Nephron (organoid): ENCODE data around the gene PTPN2.

Source experiments
- H3K27ac Mint-ChIP-seq, 3 experiments: 2 replicates each; pipeline ENCODE4 v1.8.0; 2020; ENCODE audit warnings: mixed read lengths in 3 of 3, mild to moderate bottlenecking in 2 of 3, moderate library complexity in 1 of 3
- H3K27me3 Mint-ChIP-seq: 2 replicates; pipeline ENCODE4 v1.8.0; 2021; ENCODE audit warnings: low read depth, mild to moderate bottlenecking, moderate library complexity, mixed read lengths
- H3K36me3 Mint-ChIP-seq: 2 replicates; pipeline ENCODE4 v1.8.0; 2020; ENCODE audit warnings: low read depth, mixed read lengths
- H3K4me1 Mint-ChIP-seq: 2 replicates; pipeline ENCODE4 v1.8.0; 2020; ENCODE audit warnings: mixed read lengths
- H3K4me3 Mint-ChIP-seq, 3 experiments: 2 replicates each; pipeline ENCODE4 v1.8.0; 2020; ENCODE audit warnings: mild to moderate bottlenecking in 3 of 3, mixed read lengths in 3 of 3, moderate library complexity in 2 of 3
- H3K9me3 Mint-ChIP-seq: 2 replicates; pipeline ENCODE4 v1.8.0; 2020; ENCODE audit warnings: mixed read lengths
- CTCF ChIP-seq, 3 experiments: fragments of 200-600 bp; sonication (generic); IDR thresholded peaks; one replicate each; pipeline ENCODE4 v1.5.0; 2021; ENCODE audit warnings: antibody characterized with exemption in 3 of 3; ENCODE audit not compliant: unreplicated experiment in 3 of 3

The PTPN2 gene

GRCh38 chr18:12819322-12819721 is 64.7 kb downstream of the PTPN2 start:
- no peak for TF ChIP-seq CTCF (IDR thresholded peaks at IDR 0.05; ENCODE audit: unreplicated experiment in 3 of 3)
- Mint-ChIP-seq H3K9me3 (no peaks in the 10 kb centered on the region), H3K4me1 (peaks cover 23% of the 10 kb centered on the region), H3K36me3 (peaks cover 46% of the 10 kb centered on the region), H3K4me3 (no peak overlapping the region), H3K27me3 (no peaks in the 10 kb centered on the region), H3K27ac (peak overlapping the region; percentile 59 to 89 (median 76))

DNA sequence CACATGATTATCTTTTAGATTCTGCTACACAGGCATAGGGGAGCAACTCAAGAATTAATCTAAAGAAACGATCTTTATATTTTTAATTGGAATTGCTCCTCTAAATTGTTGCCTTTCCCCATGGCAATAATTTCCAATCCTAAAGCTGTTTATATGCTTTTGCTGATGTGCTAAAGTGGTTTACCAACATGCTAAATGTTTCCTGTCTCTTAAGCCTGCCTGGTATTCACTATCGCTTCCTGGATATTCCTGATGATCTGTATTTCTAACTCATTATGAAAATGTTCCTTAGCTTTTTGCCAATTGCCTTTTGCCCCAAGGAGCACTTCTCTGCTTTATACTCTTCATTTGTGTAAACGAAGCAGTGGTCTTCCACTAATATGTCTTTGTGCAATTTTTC is 65.8 kb downstream of the PTPN2 start:
- H3K27me3 Mint-ChIP-seq: no peaks in the 10 kb centered on the region
- H3K36me3 Mint-ChIP-seq: peaks cover 44% of the 10 kb centered on the region
- H3K27ac Mint-ChIP-seq: no peak overlapping the region
- peaks cover 23% of the 10 kb centered on the region for H3K4me1 Mint-ChIP-seq
- H3K4me3 Mint-ChIP-seq: no peak overlapping the region
- no peak for TF ChIP-seq CTCF (IDR thresholded peaks at IDR 0.05; ENCODE audit: unreplicated experiment in 3 of 3)
- H3K9me3 Mint-ChIP-seq: no peaks in the 10 kb centered on the region

GRCh38 chr18:12816451-12816850 is 67.6 kb downstream of the PTPN2 start:
- Mint-ChIP-seq H3K27ac (no peak overlapping the region), H3K9me3 (no peaks in the 10 kb centered on the region), H3K4me1 (peaks cover 22% of the 10 kb centered on the region), H3K4me3 (no peak overlapping the region), H3K36me3 (peaks cover 34% of the 10 kb centered on the region), H3K27me3 (no peaks in the 10 kb centered on the region)
- TF ChIP-seq CTCF (IDR thresholded peaks at IDR 0.05; ENCODE audit: unreplicated experiment in 3 of 3): no peak

GRCh38 chr18:12811191-12811950 is 72.7 kb downstream of the PTPN2 start:
- H3K9me3 Mint-ChIP-seq: peaks cover 6% of the 10 kb centered on the region
- no peak overlapping the region for H3K27ac Mint-ChIP-seq
- no peak for TF ChIP-seq CTCF (IDR thresholded peaks at IDR 0.05; ENCODE audit: unreplicated experiment in 3 of 3)
- no peaks in the 10 kb centered on the region for H3K4me1 Mint-ChIP-seq
- no peak overlapping the region for H3K4me3 Mint-ChIP-seq
- H3K27me3 Mint-ChIP-seq: no peaks in the 10 kb centered on the region
- H3K36me3 Mint-ChIP-seq: peaks cover 54% of the 10 kb centered on the region

DNA sequence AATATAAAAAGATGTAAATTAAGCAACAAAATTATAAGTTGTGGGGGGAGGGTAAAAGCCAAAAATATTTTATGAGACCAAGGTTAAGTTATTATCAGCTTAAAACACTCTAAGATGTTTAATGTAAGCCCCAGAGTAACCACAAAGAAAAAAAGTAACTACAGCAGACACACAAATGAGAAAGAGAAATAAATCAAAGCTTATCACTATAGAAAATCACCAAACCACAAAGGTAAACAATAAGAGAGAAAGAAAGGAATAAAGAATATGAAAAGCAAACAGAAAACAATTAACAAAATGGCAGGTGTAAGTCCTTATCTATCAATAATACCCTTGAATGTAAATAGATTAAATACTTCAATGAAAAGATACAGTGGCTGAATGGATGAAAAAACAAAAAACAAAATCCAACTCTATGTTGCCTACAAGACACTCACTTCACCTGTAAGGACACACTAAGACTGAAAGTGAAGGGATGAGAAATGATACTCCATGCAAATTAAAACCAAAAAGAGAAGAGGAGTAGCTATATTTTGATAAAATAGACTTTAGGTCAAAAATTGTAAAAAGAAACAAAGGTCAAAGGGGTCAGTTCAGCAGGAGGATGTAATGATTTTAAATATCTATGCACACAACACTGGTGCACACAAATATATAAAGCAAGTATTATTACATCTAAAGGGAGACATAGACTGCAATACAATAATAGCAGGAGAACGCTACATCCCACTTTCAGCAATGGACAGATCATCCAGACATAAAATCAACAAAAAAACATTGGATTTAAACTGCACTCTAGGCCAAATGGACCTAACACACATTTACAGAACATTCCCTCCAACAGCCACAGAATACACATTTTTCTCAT is 80.7 kb downstream of the PTPN2 start:
- H3K27ac Mint-ChIP-seq: no peak overlapping the region
- no peaks in the 10 kb centered on the region for H3K27me3 Mint-ChIP-seq
- TF ChIP-seq CTCF (IDR thresholded peaks at IDR 0.05; ENCODE audit: unreplicated experiment in 3 of 3): no peak
- no peaks in the 10 kb centered on the region for H3K4me1 Mint-ChIP-seq
- H3K4me3 Mint-ChIP-seq: no peak overlapping the region
- H3K36me3 Mint-ChIP-seq: peaks cover 73% of the 10 kb centered on the region
- H3K9me3 Mint-ChIP-seq: peaks cover 27% of the 10 kb centered on the region
